HEK293 (cell line): ENCODE results near the gene UGT1A9.

Experiments
- CTCF ChIP-seq: fragments of 450-650 bp; formaldehyde crosslinking; IDR thresholded peaks from 2 replicates; pipeline ENCODE4 v1.5.1; 2016; ENCODE audit warnings: missing biosample characterization, missing genetic modification characterization
- HIC1 ChIP-seq: fragments of 450-650 bp; formaldehyde crosslinking; IDR thresholded peaks from 2 replicates; pipeline ENCODE4 v1.5.1; 2016; ENCODE audit warnings: missing biosample characterization, missing genetic modification characterization
- IKZF3 ChIP-seq: fragments of 450-650 bp; IDR thresholded peaks from 2 replicates; pipeline ENCODE4 v1.5.0; 2018; ENCODE audit warnings: missing biosample characterization, mild to moderate bottlenecking, missing genetic modification characterization, moderate library complexity
- MYNN ChIP-seq: fragments of 450-650 bp; formaldehyde crosslinking; IDR thresholded peaks from 2 replicates; pipeline ENCODE4 v1.5.1; 2016; ENCODE audit warnings: missing biosample characterization, missing genetic modification characterization, borderline replicate concordance
- YY1 ChIP-seq: fragments of 450-650 bp; formaldehyde crosslinking; IDR thresholded peaks from 2 replicates; pipeline ENCODE4 v1.5.1; 2018; ENCODE audit warnings: missing biosample characterization, missing genetic modification characterization
- ZBTB26 ChIP-seq: fragments of 450-650 bp; formaldehyde crosslinking; optimal IDR thresholded peaks from 2 replicates; pipeline ENCODE3; 2016; ENCODE audit warnings: missing biosample characterization, mild to moderate bottlenecking, missing genetic modification characterization
- ZBTB8A ChIP-seq: fragments of 450-650 bp; formaldehyde crosslinking; IDR thresholded peaks from 2 replicates; pipeline ENCODE4 v1.5.1; 2016; ENCODE audit warnings: missing biosample characterization, missing genetic modification characterization
- ZNF148 ChIP-seq: fragments of 450-650 bp; formaldehyde crosslinking; IDR thresholded peaks from 2 replicates; pipeline ENCODE4 v1.5.0; 2017; ENCODE audit warnings: missing biosample characterization, missing genetic modification characterization, borderline replicate concordance
- ZNF24 ChIP-seq: fragments of 450-650 bp; formaldehyde crosslinking; IDR thresholded peaks from 2 replicates; pipeline ENCODE4 v1.5.1; 2016; ENCODE audit warnings: missing biosample characterization, missing genetic modification characterization
- ZNF274 ChIP-seq, 2 experiments: fragments of 200-500 bp in 1 of 2; fragments of 450-650 bp in 1 of 2; sonication (Bioruptor generic) in 1 of 2; formaldehyde crosslinking in 1 of 2; IDR thresholded peaks; 2 replicates each; pipeline versions ENCODE4 v1.5.1 to v1.6.1; 2014 to 2016; ENCODE audit warnings: borderline replicate concordance in 1 of 2, inconsistent platforms in 1 of 2, low read length in 1 of 2, missing biosample characterization in 1 of 2, missing genetic modification characterization in 1 of 2
- ZNF398 ChIP-seq: fragments of 450-650 bp; formaldehyde crosslinking; IDR thresholded peaks from 2 replicates; pipeline ENCODE4 v1.5.1; 2017; ENCODE audit warnings: missing biosample characterization, missing genetic modification characterization
- ZSCAN5A ChIP-seq: fragments of 450-650 bp; formaldehyde crosslinking; IDR thresholded peaks from 2 replicates; pipeline ENCODE4 v1.5.1; 2016; ENCODE audit warnings: missing biosample characterization, missing genetic modification characterization

- no peak for TF ChIP-seq CTCF (tag by site-specific recombination)
- TF ChIP-seq YY1 (tag by site-specific recombination) = no peak
- no peak for TF ChIP-seq ZSCAN5A (tag by site-specific recombination)
- TF ChIP-seq ZNF274 (IDR thresholded peaks at IDR 0.05; ENCODE audit: low read length) = no peak
- no peak for TF ChIP-seq ZNF274 (tag by site-specific recombination; IDR thresholded peaks at IDR 0.05; ENCODE audit: borderline replicate concordance)
- TF ChIP-seq MYNN (tag by site-specific recombination) = no peak
- TF ChIP-seq HIC1 (tag by site-specific recombination) = no peak
- no peak for TF ChIP-seq ZBTB26
- TF ChIP-seq ZBTB8A (tag by site-specific recombination) = no peak
- TF ChIP-seq ZNF148 (tag by site-specific recombination) = no peak
- no peak for TF ChIP-seq ZNF24 (tag by site-specific recombination)
- TF ChIP-seq ZNF398 (tag by site-specific recombination) = no peak
- no peak for TF ChIP-seq IKZF3 (tag by site-specific recombination)
These were observed 31.8 kb upstream of the UGT1A9 start for GRCh38 chr2:233639860-233640259.
